ENCODE data around the gene ARHGEF6.

- TF ChIP-seq POLR2A (IDR thresholded peaks at IDR 0.05), result no peak
- TF ChIP-seq CTCF (IDR thresholded peaks at IDR 0.05), result no peak
Observed at GRCh38 chrX:136780241-136780640, 491 bp downstream of the ARHGEF6 start.

Data from right lobe of liver (tissue), 4 donors.